ENCODE data around the gene SEMA6D.

Gene SEMA6D

DNA sequence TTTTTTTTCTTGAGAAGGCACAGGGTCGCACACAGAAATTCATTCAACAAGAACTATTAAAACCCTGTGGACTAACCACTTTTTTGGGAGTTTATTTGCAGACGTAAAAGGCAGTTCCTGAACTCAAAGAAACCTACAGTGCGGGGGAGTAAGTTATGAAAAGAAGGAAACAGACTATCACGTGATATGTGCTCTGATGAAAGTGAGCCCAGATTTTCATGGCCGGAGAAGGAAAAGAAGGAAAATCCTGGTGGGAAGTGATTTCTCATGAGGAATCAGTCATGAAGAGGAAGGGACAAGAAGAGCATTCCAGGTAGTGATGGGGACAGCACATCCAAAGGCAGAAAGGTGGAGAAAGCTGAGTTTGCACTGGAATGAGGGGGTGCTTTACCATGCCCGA lies 26.1 kb downstream of the SEMA6D start:
- DNase-seq (ENCODE audit: low read depth), result no peak

DNA sequence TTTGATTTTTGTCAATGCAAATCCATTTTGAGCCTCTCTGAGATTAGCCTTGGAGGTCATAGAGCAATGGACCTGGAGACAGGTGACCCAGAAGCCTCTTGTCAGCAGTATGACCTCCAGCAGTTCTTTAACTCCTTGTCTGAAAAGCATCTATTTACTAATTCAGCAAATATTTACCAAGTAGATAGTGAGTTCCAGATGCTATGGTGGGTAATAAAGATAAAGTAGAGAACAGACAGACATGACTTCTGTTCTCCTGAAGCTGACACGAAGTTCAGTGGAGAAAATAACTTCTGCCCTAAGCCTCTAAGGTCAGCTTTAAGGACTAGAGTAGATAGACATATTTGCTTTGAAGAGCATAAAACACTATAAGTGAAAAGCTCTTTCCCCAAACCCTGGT lies 26.6 kb downstream of the SEMA6D start:
- DNase-seq (ENCODE audit: low read depth), result no peak

DNA sequence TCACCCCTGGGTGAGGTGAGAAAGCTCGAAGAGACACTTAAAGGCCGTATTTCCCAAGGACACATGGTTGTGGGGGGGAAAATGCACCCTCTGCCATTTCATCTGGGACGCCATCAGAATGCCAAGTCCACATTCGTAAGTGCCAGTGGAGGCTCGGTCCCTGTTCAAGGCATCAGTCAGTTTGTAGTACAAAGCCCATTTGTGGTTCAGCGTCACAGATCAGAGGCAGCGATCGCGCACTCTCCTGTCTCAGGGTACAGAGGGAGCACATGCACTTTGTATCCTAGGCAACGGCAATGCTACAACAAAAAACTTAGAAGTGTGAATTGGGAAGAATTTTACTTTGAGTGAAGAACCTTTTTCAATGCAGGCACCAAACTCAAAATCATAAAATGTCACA lies 27.2 kb downstream of the SEMA6D start:
- DNase-seq (ENCODE audit: low read depth), result no peak

DNA sequence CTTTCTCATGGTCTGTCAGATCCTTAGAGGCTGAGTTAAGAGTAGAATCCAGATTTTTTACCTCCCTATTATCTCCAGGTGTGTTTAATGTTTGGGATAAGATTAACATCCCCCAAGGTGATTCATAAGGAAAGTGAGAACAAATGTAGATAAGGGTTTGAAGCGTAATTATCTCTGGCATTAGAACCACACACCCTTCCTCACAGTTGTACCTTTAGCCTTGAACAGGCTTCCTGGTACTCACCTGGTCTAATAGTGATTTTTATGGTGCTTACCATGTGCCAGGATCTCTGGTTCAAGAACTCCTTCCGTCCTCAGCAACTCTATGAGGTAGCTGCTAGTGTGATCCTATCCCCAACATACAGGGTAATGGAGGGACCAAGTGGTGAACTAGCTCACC lies 27.7 kb downstream of the SEMA6D start:
- no peak for DNase-seq (ENCODE audit: low read depth)

DNA sequence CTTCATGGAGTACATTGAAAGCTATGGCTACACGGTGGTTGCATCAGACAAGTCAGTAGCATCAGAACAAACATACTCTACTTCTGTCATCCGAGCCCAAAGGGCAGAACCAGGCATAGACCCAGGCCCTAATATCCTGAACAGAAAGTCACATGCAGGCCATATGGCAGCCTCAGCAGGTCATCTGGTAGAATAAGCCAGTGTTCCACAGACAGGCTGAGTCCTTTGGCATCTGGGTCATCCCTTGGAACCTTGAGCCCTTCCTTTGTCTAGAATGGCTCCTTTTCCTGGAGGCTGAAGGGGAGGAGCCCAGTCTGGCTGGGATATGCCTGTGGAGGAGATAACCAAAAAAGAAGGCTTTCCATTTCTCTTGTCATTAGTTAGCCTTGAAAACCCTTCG lies 29.2 kb downstream of the SEMA6D start:
- no peak for DNase-seq (ENCODE audit: low read depth)

GRCh38 chr15:47750030-47750739 lies 32.9 kb downstream of the SEMA6D start:
- no peak for DNase-seq (ENCODE audit: low read depth)

DNA sequence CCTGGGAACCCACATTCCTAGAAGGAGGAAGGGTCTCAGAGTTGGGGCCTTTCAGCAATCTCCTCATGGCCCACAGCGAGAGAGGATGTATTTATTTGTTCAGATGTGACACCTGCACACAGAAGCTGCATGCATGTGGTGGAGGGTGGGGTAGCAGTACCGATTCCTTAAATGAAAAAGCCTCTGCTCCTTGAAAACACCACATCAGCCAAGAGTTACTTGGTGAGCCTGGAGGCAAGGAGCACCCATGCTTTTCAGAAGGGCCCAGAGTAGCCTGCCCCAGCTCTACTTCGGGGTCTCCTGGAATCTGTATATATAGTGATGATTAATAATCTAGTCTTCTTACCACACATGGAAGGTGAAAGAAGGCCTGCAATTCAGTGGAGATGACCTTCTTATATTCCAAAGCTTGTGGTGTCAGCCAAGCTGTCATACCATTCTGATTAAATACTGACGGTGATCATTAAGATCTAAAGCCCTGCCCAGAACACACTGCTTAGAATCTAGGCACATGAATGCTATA lies 33.5 kb downstream of the SEMA6D start:
- no peak for DNase-seq (ENCODE audit: low read depth)

DNA sequence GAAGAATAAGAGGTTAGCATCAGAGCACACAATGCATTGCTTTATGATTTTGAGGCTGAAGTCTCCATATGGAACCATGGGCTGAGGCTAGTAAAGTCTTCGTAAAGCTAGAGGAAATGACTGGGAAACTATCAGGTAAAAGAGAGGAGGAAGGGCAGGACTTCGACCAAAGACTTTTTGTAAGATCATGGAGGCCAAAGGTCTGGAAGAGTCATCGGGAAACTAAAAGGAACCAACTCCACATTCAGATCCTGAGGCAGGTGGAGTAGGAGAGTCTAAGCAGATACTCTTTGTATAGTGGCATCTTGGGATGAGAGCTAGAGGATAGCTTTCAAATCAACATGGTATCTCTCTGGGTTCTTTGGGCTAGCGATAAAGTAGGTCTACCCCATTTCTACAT lies 36.3 kb downstream of the SEMA6D start:
- DNase-seq (ENCODE audit: low read depth), result no peak

DNA sequence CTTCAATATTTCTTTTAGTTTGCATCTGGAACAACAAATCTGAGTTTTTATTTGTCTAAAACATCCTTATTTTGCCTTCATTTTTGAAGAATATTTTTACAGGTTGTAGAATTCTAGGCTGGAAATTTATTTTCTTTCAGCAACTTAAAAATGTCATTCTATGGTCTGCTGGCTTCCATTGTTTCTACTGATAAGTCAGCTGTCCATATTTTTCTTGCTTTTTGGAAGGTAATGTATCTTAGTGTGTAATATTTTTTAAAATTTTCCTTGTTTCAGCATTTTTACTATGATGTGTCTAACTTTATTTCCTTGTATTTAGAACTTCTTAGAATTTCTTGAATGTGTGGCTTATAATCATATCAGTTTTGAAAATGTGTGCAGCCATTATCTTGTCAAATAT lies 37.0 kb downstream of the SEMA6D start:
- DNase-seq (ENCODE audit: low read depth), result no peak

DNA sequence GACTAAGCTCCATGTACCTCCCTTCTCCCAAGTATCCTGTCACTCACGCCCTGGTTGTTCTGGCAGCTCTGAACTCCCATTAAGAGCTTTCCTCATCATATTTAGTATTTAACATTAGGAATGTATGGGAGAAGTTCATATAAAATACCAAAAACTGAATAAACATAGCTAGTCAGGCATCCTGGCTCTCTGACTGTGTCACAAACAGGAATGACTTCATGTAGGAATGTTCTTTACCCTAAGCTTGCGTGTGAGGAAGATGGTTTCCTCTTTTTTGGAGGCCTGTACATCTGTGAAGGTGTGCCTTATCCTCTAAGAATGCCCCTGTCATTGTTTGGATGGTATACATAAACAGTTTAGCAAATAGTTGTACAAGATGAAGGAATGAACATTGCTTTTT lies 38.6 kb downstream of the SEMA6D start:
- DNase-seq (ENCODE audit: low read depth), result no peak

DNA sequence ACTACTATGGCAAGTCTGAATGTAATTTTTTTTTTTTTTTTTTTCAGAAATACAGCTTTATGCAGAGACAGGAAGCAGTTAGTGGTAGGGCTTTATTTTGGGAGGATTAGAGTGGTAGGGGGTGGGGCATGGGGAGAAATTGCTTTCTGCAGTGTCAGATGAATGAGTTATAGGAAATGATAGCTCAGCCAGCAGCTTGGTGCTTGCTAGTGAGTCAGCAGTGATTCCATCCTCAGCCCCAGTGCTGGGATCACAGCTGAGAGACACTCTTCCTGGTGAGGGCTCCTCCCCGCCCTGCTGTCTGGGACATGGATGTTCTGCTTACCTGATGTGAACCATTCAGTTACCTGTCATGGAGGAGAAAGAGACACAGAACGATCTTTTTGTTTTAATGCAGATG lies 39.6 kb downstream of the SEMA6D start:
- no peak for DNase-seq (ENCODE audit: low read depth)

GRCh38 chr15:47757331-47757730 lies 40.0 kb downstream of the SEMA6D start:
- no peak for DNase-seq (ENCODE audit: low read depth)

DNA sequence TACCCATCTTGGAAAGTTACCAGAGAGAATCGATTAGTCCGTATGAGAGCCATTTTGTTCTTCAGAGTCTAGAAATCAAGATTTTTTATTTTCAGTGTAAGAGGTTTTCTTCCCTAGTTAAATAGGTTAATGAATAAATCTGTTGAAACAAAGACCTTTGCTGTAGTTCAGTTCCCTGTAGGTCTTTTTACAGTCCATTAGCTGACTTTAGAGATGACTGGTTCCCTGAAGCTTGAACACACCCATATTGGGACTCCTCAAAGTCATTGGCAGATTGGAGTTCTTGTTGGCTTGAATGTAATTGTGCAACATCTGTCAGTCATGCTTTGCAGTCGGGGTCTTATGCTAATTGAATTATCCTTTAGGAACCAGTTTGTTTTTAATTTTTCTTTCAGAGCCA lies 45.3 kb downstream of the SEMA6D start:
- DNase-seq (ENCODE audit: low read depth), result no peak

- DNase-seq (ENCODE audit: low read depth), result no peak
These were observed 47.4 kb downstream of the SEMA6D start for GRCh38 chr15:47764666-47765065.

- no peak for DNase-seq (ENCODE audit: low read depth)
These were observed 49.1 kb downstream of the SEMA6D start for GRCh38 chr15:47766406-47766805.

DNA sequence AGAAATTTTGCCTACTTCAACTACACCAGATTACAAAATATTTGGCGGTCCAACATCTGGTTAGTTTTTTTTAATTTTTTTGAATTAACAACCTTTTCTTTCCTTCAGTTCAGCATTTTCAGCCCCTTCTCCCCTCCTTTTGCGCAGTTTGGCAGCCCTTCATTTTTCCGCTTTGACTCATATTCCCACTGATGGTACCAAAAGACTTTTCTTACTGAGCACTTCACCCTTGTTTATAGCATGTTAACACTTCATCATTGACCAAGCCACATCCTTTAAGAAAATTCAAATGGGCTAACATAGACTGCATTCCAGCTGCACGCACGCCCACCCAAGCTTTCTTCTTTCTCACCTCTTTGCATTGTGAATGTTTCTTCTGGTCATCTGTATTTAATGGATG lies 49.7 kb downstream of the SEMA6D start:
- no peak for DNase-seq (ENCODE audit: low read depth)

GRCh38 chr15:47768735-47769134 lies 51.4 kb downstream of the SEMA6D start:
- DNase-seq (ENCODE audit: low read depth), result no peak

DNA sequence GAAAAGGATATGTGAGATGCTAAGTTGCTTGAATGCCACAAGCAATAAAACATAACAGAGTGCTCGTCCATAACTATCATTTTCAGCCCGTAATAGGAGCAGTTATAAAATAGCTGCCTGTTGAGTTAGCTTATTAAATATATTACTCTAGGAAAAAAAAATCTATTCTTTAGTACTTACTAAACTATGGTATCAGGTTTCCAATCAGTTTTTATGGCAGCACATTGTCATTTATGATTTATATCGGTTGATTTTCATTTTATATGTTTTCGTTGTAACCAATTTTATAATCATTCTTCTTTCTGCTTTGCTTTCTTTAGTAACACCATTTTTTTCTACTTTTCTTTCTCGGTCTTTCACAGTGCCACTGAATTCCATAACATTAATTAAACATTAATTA lies 51.9 kb downstream of the SEMA6D start:
- no peak for DNase-seq (ENCODE audit: low read depth)

- no peak for DNase-seq (ENCODE audit: low read depth)
These were observed 55.8 kb downstream of the SEMA6D start for GRCh38 chr15:47773143-47773542.

- DNase-seq (ENCODE audit: low read depth), result no peak
These were observed 61.0 kb downstream of the SEMA6D start for GRCh38 chr15:47778263-47778770.

- DNase-seq (ENCODE audit: low read depth), result no peak
These were observed 63.7 kb downstream of the SEMA6D start for GRCh38 chr15:47780971-47781370.

GRCh38 chr15:47781527-47781926 lies 64.2 kb downstream of the SEMA6D start:
- DNase-seq (ENCODE audit: low read depth), result no peak

GRCh38 chr15:47784820-47785219 lies 67.5 kb downstream of the SEMA6D start:
- DNase-seq (ENCODE audit: low read depth), result no peak

DNA sequence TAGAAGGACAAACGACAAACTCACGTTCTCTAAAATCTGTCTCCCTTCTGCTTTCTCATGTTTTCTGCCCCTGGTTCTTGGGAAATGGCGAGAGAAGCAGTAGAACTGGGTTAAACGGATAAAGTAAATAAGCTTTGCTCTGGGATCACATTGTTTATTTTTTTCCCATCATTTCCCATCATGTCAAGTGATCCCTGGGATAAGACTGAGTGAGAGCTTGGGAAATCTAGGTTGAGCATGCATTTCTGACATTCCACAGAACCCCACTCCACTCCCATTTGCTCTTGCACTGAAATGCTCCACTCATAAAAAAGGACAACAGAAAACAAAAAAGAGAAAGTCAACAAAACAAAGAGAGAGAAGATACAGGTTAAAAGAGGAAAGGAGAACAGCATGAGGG lies 69.1 kb downstream of the SEMA6D start:
- DNase-seq (ENCODE audit: low read depth), result no peak

Measured in activated gamma-delta T cell treated with anti-CD3 and anti-CD28 coated beads, Interleukin-2, amount 50 U/mL, for 16 hours (primary cell).